Mammary epithelial cell (primary cell): ENCODE results near the gene BOK.

Experiments used
- EZH2 ChIP-seq: IDR thresholded peaks from 2 replicates; pipeline ENCODE4 v1.6.1; 2012; ENCODE audit warnings: low read length, inconsistent platforms, borderline replicate concordance
- TF ChIP-seq, protein P1 (sequence below), 2 donors: IDR thresholded peaks in 1 of 2; conservative IDR thresholded peaks in 1 of 2; 2 replicates each; pipeline ENCODE4 v1.5.1; 2011 to 2012; ENCODE audit warnings: inconsistent platforms in 2 of 2, low read length in 2 of 2, mild to moderate bottlenecking in 2 of 2, control low read depth in 1 of 2, low read depth in 1 of 2; ENCODE audit not compliant: insufficient read depth in 1 of 2; ENCODE audit errors: extremely low read depth in 1 of 2

DNA sequence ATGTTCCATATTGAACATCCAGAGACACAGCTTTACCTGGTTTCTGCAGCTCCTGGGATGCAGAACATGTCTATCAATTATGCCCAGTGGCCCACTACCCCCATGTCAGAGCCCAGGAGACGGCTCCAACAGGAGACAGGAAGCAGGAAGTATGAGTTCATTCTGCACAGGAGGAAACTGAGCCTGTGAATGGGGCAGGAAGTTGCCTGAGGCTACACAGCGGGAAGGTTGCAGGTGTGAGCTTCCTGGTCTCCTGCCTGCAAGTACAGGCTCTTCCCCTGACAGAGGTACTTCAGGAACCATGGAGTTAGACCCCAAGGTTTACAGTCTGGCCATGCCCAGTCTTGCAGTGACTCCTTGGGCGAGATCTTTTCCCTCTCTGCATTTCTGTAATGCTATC is 2.8 kb upstream of the BOK start:
- TF ChIP-seq, protein P1, sequence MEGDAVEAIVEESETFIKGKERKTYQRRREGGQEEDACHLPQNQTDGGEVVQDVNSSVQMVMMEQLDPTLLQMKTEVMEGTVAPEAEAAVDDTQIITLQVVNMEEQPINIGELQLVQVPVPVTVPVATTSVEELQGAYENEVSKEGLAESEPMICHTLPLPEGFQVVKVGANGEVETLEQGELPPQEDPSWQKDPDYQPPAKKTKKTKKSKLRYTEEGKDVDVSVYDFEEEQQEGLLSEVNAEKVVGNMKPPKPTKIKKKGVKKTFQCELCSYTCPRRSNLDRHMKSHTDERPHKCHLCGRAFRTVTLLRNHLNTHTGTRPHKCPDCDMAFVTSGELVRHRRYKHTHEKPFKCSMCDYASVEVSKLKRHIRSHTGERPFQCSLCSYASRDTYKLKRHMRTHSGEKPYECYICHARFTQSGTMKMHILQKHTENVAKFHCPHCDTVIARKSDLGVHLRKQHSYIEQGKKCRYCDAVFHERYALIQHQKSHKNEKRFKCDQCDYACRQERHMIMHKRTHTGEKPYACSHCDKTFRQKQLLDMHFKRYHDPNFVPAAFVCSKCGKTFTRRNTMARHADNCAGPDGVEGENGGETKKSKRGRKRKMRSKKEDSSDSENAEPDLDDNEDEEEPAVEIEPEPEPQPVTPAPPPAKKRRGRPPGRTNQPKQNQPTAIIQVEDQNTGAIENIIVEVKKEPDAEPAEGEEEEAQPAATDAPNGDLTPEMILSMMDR (conservative IDR thresholded peaks at IDR 0.05 in 1 of 2, IDR thresholded peaks at IDR 0.05 in 1 of 2; ENCODE audit: extremely low read depth in 1 of 2, insufficient read depth in 1 of 2, low read depth in 1 of 2, low read length in 2 of 2), result no peak
- no peak for TF ChIP-seq EZH2
